Measurements from ENCODE around the gene KLHL35.

GRCh38 chr11:75467881-75468280 lies 34.9 kb upstream of the KLHL35 start:
- TF ChIP-seq YY1 (IDR thresholded peaks at IDR 0.05; ENCODE audit: insufficient read depth, insufficient read length): no peak
- no peak for TF ChIP-seq ZNF274 (IDR thresholded peaks at IDR 0.05; ENCODE audit: low read depth, low read length)

Data from NT2/D1 (cell line).